GM12878 (cell line): Measurements from ENCODE around the gene AGBL4. TPM values are rescaled to one million over a fixed set of nuclear protein-coding genes. Genes with fewer than 3 reads are reported as not detected.

Experiments used
- ATAC-seq: fragments of 200-7000 bp; cut with Tn5 transposase; 3 replicates; pipeline ENCODE4 v1.9.1; 2020; ENCODE audit warnings: mild to moderate bottlenecking, moderate library complexity
- BruUV-seq: library from RNA; stranded (reverse); fragments of 400-500 nt; replicated peaks from 2 replicates; lab custom pipeline; 2021; lab: Mats Ljungman, UMichigan
- CTCF ChIA-PET: fragments of 300-600 bp; sonication (Branson Sonifier 250); formaldehyde crosslinking; extraction: SDS; loops from one replicate; lab custom pipeline; 2021; ENCODE audit warnings: inconsistent platforms; lab: Yijun Ruan, JAX
- POLR2A ChIA-PET: fragments of 350-600 bp; formaldehyde crosslinking; extraction: SDS; loops from one replicate; lab custom pipeline; 2021; ENCODE audit warnings: inconsistent platforms; lab: Charles Lee
- RAD21 ChIA-PET: fragments of 300-600 bp; sonication (Branson Sonifier 250); formaldehyde crosslinking; loops from one replicate; lab custom pipeline; 2023; ENCODE audit warnings: antibody characterized with exemption; ENCODE audit not compliant: unreplicated experiment; lab: Charles Lee
- SMC1A ChIA-PET: fragments of 300-600 bp; sonication (Branson Sonifier 250); formaldehyde crosslinking; loops from one replicate; lab custom pipeline; 2023; ENCODE audit not compliant: unreplicated experiment, uncharacterized antibody; lab: Charles Lee
- DNase-seq: peaks from one replicate; pipeline ENCODE4 v3.0.0-alpha.2; 2011; ENCODE audit warnings: low read depth, low spot score
- FAIRE-seq: peaks from 3 replicates; lab custom pipeline; 2011; peaks lifted over from hg19 to GRCh38; lab: Jason Lieb, UNC
- H2AFZ ChIP-seq: 2 replicates; pipeline ENCODE4 v1.6.0; 2011; ENCODE audit warnings: low read depth, low read length, control low read depth; ENCODE audit not compliant: control insufficient read depth
- H3K27ac ChIP-seq: 2 replicates; pipeline ENCODE4 v1.5.1; 2011; ENCODE audit warnings: control low read depth; ENCODE audit not compliant: control insufficient read depth, insufficient read depth
- H3K27me3 ChIP-seq, 2 experiments: replicated peaks in 1 of 2; 2 replicates each; pipeline versions ENCODE4 v1.6.0 to v1.6.1; 2011; ENCODE audit warnings: low read length in 1 of 2; ENCODE audit not compliant: control insufficient read depth in 2 of 2, insufficient read depth in 2 of 2
- H3K36me3 ChIP-seq, 2 experiments: 2 replicates each; pipeline ENCODE4 v1.5.1; 2011; ENCODE audit warnings: low read length in 1 of 2; ENCODE audit not compliant: control insufficient read depth in 2 of 2, insufficient read depth in 2 of 2
- H3K4me1 ChIP-seq: 2 replicates; pipeline ENCODE4 v1.6.1; 2011; ENCODE audit warnings: mild to moderate bottlenecking, low read length, moderate library complexity, mixed read lengths; ENCODE audit not compliant: control insufficient read depth, insufficient read depth
- H3K4me2 ChIP-seq: 2 replicates; pipeline ENCODE4 v1.6.0; 2011; ENCODE audit warnings: control low read depth; ENCODE audit not compliant: control insufficient read depth, insufficient read depth
- H3K4me3 ChIP-seq: fragments of 200-600 bp; sonication (generic); 2 replicates; pipeline ENCODE4 v1.5.1; 2016
- H3K79me2 ChIP-seq: 2 replicates; pipeline ENCODE4 v1.6.0; 2011; ENCODE audit warnings: low read length; ENCODE audit not compliant: control insufficient read depth, insufficient read depth
- H3K9ac ChIP-seq: 2 replicates; pipeline ENCODE4 v1.8.0; 2011; ENCODE audit warnings: low read length, control low read depth, mixed read lengths; ENCODE audit not compliant: control insufficient read depth, insufficient read depth
- H3K9me3 ChIP-seq: replicated peaks from 3 replicates; pipeline ENCODE4 v1.5.1; 2011; ENCODE audit warnings: mild to moderate bottlenecking, low read length; ENCODE audit not compliant: control insufficient read depth, insufficient read depth
- H4K20me1 ChIP-seq: 2 replicates; pipeline ENCODE4 v1.6.0; 2011; ENCODE audit not compliant: control insufficient read depth, insufficient read depth
- BACH1 ChIP-seq: fragments of 450-650 bp; IDR thresholded peaks from 2 replicates; pipeline ENCODE4 v1.6.1; 2017; ENCODE audit warnings: mild to moderate bottlenecking, borderline replicate concordance
- BCL11A ChIP-seq: IDR thresholded peaks from 2 replicates; pipeline ENCODE4 v1.6.1; 2011; ENCODE audit warnings: low read depth, low read length
- BCL3 ChIP-seq: IDR thresholded peaks from 2 replicates; pipeline ENCODE4 v1.6.1; 2011; ENCODE audit warnings: borderline replicate concordance, low read depth, mild to moderate bottlenecking, moderate library complexity, low read length; ENCODE audit not compliant: insufficient read depth, poor library complexity, severe bottlenecking
- CEBPB ChIP-seq, 2 experiments: fragments of 150-350 bp in 1 of 2; IDR thresholded peaks; 2 replicates each; pipeline ENCODE4 v1.6.1; 2012 to 2014; ENCODE audit warnings: low read depth in 2 of 2, low read length in 2 of 2, borderline replicate concordance in 1 of 2, inconsistent platforms in 1 of 2
- EGR1 ChIP-seq, 2 experiments: IDR thresholded peaks; 1 replicate in 1 of 2; 2 replicates in 1 of 2; pipeline ENCODE4 v1.6.1; 2011 to 2012; ENCODE audit warnings: low read depth in 2 of 2, low read length in 2 of 2, borderline replicate concordance in 1 of 2, mild to moderate bottlenecking in 1 of 2, moderate library complexity in 1 of 2
- HCFC1 ChIP-seq: fragments of 150-350 bp; IDR thresholded peaks from 2 replicates; pipeline ENCODE4 v1.6.1; 2014; ENCODE audit warnings: low read length
- IKZF1 ChIP-seq: fragments of 450-650 bp; conservative IDR thresholded peaks from 2 replicates; pipeline ENCODE4 v1.6.1; 2017; ENCODE audit warnings: antibody characterized with exemption, mild to moderate bottlenecking
- IKZF2 ChIP-seq, 2 experiments: fragments of 450-650 bp; IDR thresholded peaks; 2 replicates each; pipeline ENCODE4 v1.6.1; 2017; ENCODE audit warnings: mild to moderate bottlenecking in 2 of 2, moderate library complexity in 2 of 2
- KAT2A ChIP-seq: conservative IDR thresholded peaks from 2 replicates; pipeline ENCODE4 v1.6.1; 2011; ENCODE audit warnings: low read depth, low read length; ENCODE audit not compliant: control insufficient read depth
- MEF2B ChIP-seq: fragments of 450-650 bp; IDR thresholded peaks from 2 replicates; pipeline ENCODE4 v1.6.1; 2018; ENCODE audit warnings: mild to moderate bottlenecking, moderate library complexity; ENCODE audit not compliant: partially characterized antibody, poor library complexity, severe bottlenecking
- RAD21 ChIP-seq: IDR thresholded peaks from 2 replicates; pipeline ENCODE4 v1.6.1; 2011; ENCODE audit warnings: mild to moderate bottlenecking, low read depth, low read length, moderate library complexity; ENCODE audit not compliant: insufficient read depth
- REST ChIP-seq: IDR thresholded peaks from 2 replicates; pipeline ENCODE4 v1.6.1; 2012; ENCODE audit warnings: mild to moderate bottlenecking, low read depth, low read length
- SMAD5 ChIP-seq: IDR thresholded peaks from 2 replicates; pipeline ENCODE4 v1.6.1; 2016; ENCODE audit warnings: antibody characterized with exemption, low read depth
- SPI1 ChIP-seq: IDR thresholded peaks from 2 replicates; pipeline ENCODE4 v1.6.1; 2011; ENCODE audit warnings: low read depth, mild to moderate bottlenecking, low read length, moderate library complexity, borderline replicate concordance; ENCODE audit not compliant: insufficient read depth
- TAF1 ChIP-seq: IDR thresholded peaks from 2 replicates; pipeline ENCODE4 v1.6.1; 2011; ENCODE audit warnings: mild to moderate bottlenecking, low read depth, low read length, borderline replicate concordance
- YBX1 ChIP-seq: fragments of 450-650 bp; IDR thresholded peaks from 2 replicates; pipeline ENCODE4 v1.6.1; 2016; ENCODE audit warnings: antibody characterized with exemption
- ZNF687 ChIP-seq: fragments of 450-650 bp; IDR thresholded peaks from 2 replicates; pipeline ENCODE4 v1.6.1; 2017; ENCODE audit warnings: mild to moderate bottlenecking, moderate library complexity
- WGBS: methylation state at CpG from one replicate; pipeline ENCODE4 v1.1.6; 2016; ENCODE audit warnings: low lambda C conversion rate; ENCODE audit not compliant: insufficient replicate concordance, insufficient coverage; ENCODE audit errors: missing lambda C conversion rate; 5-methylcytosine and 5-hydroxymethylcytosine counted together
- in situ Hi-C: fragments of 300-500 bp; cut with MboI; formaldehyde crosslinking; loops from 9 replicates; pipeline ENCODE4 v1.14.3; 2018; ENCODE audit warnings: mixed read lengths
- intact Hi-C: fragments of 100-400 bp; cut with micrococcal nuclease; formaldehyde crosslinking; loops from one replicate; pipeline ENCODE4 v1.14.2; 2022; ENCODE audit not compliant: unreplicated experiment
- polyA plus RNA-seq, 11 experiments: library from polyadenylated mRNA; depleted of rRNA in 4 of 11; unstranded in 6 of 11; stranded (reverse) in 5 of 11; fragments of >200 nt; fragmentation: Nextera tagmentation in 4 of 11; fragmentation: Illumina TruSeq in 1 of 11; extraction: Ambion mirVana in 4 of 11; extraction: Trizol in 1 of 11; gene quantifications; 1 replicate in 1 of 11; 2 replicates in 10 of 11; pipeline versions ENCODE4 v1.2.1 to v1.2.3, GENCODE V29; 2011 to 2016; ENCODE audit warnings: inconsistent platforms in 2 of 11, missing spikeins in 2 of 11, low read depth in 1 of 11
- total RNA-seq, 4 experiments: library from RNA; depleted of rRNA in 3 of 4; stranded (reverse); fragments of >200 nt in 3 of 4; fragmentation: Illumina TruSeq in 1 of 4; extraction: Trizol in 1 of 4; gene quantifications; 2 replicates each; pipeline versions ENCODE4 v1.2.1 to v1.2.3, GENCODE V29; 2013 to 2021

Gene AGBL4
- total and polyA plus RNA-seq, 10 of the 15 experiments (the other 5 are each of a cell fraction or from before 2014, with no cell fraction given), result 0.31 TPM; not detected in 9

- TF ChIP-seq SMAD5 (no peak), SPI1 (no peak), EGR1 (IDR thresholded peaks at IDR 0.05; ENCODE audit: borderline replicate concordance in 1 of 2, low read depth in 2 of 2, low read length in 2 of 2) (no peak), ZNF687 (no peak), BCL3 (no peak), BCL11A (no peak), MEF2B (no peak), BACH1 (no peak), REST (no peak), IKZF1 (no peak), CEBPB (IDR thresholded peaks at IDR 0.05; ENCODE audit: borderline replicate concordance in 1 of 2, low read depth in 2 of 2, low read length in 2 of 2) (no peak), TAF1 (no peak), YBX1 (no peak), KAT2A (no peak), HCFC1 (no peak), IKZF2 (IDR thresholded peaks at IDR 0.05) (no peak), RAD21 (no peak)
- Histone ChIP-seq H3K4me1 (no peaks in the 10 kb centered on the region), H3K9me3 (no peaks in the 10 kb centered on the region), H3K4me2 (no peak overlapping the region), H3K27me3 (no peaks in the 10 kb centered on the region), H3K79me2 (no peaks in the 10 kb centered on the region), H3K4me3 (no peak overlapping the region), H3K27ac (no peak overlapping the region), H4K20me1 (no peaks in the 10 kb centered on the region), H3K36me3 (no peaks in the 10 kb centered on the region), H3K9ac (no peak overlapping the region), H2AFZ (no peak overlapping the region)
- CTCF ChIA-PET, result no interaction called here
- POLR2A ChIA-PET, result no interaction called here
- in situ Hi-C loops (no loop called here), intact Hi-C loops (no loop called here)
- no peak for DNase-seq
- WGBS, result 2% methylated on average over 2 of the region's 2 CpGs
- BruUV-seq, result no TSS peak
- ATAC-seq, result no peak
- no peak for FAIRE-seq
- SMC1A ChIA-PET, result no interaction called here
- RAD21 ChIA-PET, result no interaction called here
Measured at GRCh38 chr1:48977273-48977672, 1046.5 kb downstream of the AGBL4 start.
